CD14-positive monocyte (primary cell): ENCODE measurements around the gene NEDD1. TPM values are rescaled to one million over a fixed set of nuclear protein-coding genes. Genes with fewer than 3 reads are reported as not detected.

Source experiments
- DNase-seq, 3 donors: peaks; one replicate each; pipeline ENCODE4 v3.0.0-alpha.2; 2011 to 2022
- H2AFZ ChIP-seq: 2 replicates; pipeline ENCODE4 v1.6.0; 2012; ENCODE audit warnings: mild to moderate bottlenecking, low read depth, low read length, inconsistent platforms; ENCODE audit not compliant: insufficient read depth, poor library complexity, severe bottlenecking
- H3K27ac ChIP-seq, 2 donors: 1 replicate in 1 of 2; 2 replicates in 1 of 2; pipeline ENCODE4 v1.5.1; 2012 to 2013; ENCODE audit warnings: low read length in 2 of 2, control low read depth in 1 of 2, inconsistent platforms in 1 of 2, low read depth in 1 of 2, mild to moderate bottlenecking in 1 of 2
- H3K27me3 ChIP-seq, 2 donors: one replicate each; pipeline versions ENCODE4 v1.6.0 to v1.6.1; 2011 to 2013; ENCODE audit warnings: low read length in 2 of 2; ENCODE audit not compliant: control insufficient read depth in 2 of 2, insufficient read depth in 2 of 2
- H3K36me3 ChIP-seq, 2 donors: replicated peaks in 1 of 2; 1 replicate in 1 of 2; 2 replicates in 1 of 2; pipeline versions ENCODE4 v1.5.1 to v1.6.1; 2012 to 2013; ENCODE audit warnings: low read length in 2 of 2, control low read depth in 1 of 2, inconsistent platforms in 1 of 2, mild to moderate bottlenecking in 1 of 2; ENCODE audit not compliant: insufficient read depth in 2 of 2, control insufficient read depth in 1 of 2
- H3K4me1 ChIP-seq, 2 donors: 1 replicate in 1 of 2; 2 replicates in 1 of 2; pipeline versions ENCODE4 v1.5.1 to v1.6.1; 2012 to 2013; ENCODE audit warnings: low read length in 2 of 2, control low read depth in 1 of 2, inconsistent platforms in 1 of 2, mild to moderate bottlenecking in 1 of 2, moderate library complexity in 1 of 2; ENCODE audit not compliant: insufficient read depth in 2 of 2, control insufficient read depth in 1 of 2
- H3K4me2 ChIP-seq: replicated peaks from 2 replicates; pipeline ENCODE3; 2012; ENCODE audit warnings: low read length, moderate library complexity, mild to moderate bottlenecking; ENCODE audit not compliant: poor library complexity, severe bottlenecking; ENCODE audit errors: extremely low read depth
- H3K4me3 ChIP-seq, 3 experiments: fragments of 200-600 bp in 1 of 3; sonication (generic) in 1 of 3; replicated peaks in 1 of 3; 1 replicate in 2 of 3; 2 replicates in 1 of 3; pipeline ENCODE4 v1.5.1; 2011 to 2013; ENCODE audit warnings: low read length in 3 of 3, mild to moderate bottlenecking in 3 of 3, control low read depth in 2 of 3, low read depth in 2 of 3, inconsistent platforms in 1 of 3, moderate library complexity in 1 of 3
- H3K79me2 ChIP-seq: 2 replicates; pipeline ENCODE4 v1.6.0; 2012; ENCODE audit warnings: mild to moderate bottlenecking, control low read depth, inconsistent platforms, low read length, moderate library complexity; ENCODE audit not compliant: insufficient read depth
- H3K9ac ChIP-seq: 2 replicates; pipeline ENCODE4 v1.6.0; 2017; ENCODE audit warnings: low read length, mild to moderate bottlenecking; ENCODE audit not compliant: insufficient read depth, poor library complexity, severe bottlenecking
- H3K9me3 ChIP-seq, 2 donors: replicated peaks in 1 of 2; 1 replicate in 1 of 2; 2 replicates in 1 of 2; pipeline versions ENCODE4 v1.5.1 to v1.6.1; 2012 to 2013; ENCODE audit warnings: low read length in 2 of 2, control low read depth in 1 of 2; ENCODE audit not compliant: control insufficient read depth in 1 of 2, insufficient read depth in 1 of 2
- H4K20me1 ChIP-seq: 2 replicates; pipeline ENCODE4 v1.6.0; 2012; ENCODE audit warnings: mild to moderate bottlenecking, low read length, control low read depth, moderate library complexity; ENCODE audit not compliant: insufficient read depth
- H3K27ac Mint-ChIP-seq, 7 donors: one replicate each; pipeline ENCODE4 v1.8.0; 2020; ENCODE audit warnings: mild to moderate bottlenecking in 7 of 7, mixed read lengths in 7 of 7, moderate library complexity in 6 of 7, inconsistent platforms in 2 of 7
- H3K27me3 Mint-ChIP-seq, 3 donors: one replicate each; pipeline ENCODE4 v1.8.0; 2021 to 2022; ENCODE audit warnings: low read depth in 3 of 3, mild to moderate bottlenecking in 3 of 3, mixed read lengths in 3 of 3, moderate library complexity in 3 of 3, inconsistent platforms in 1 of 3
- H3K36me3 Mint-ChIP-seq, 2 donors: one replicate each; pipeline ENCODE4 v1.8.0; 2020; ENCODE audit warnings: mixed read lengths in 2 of 2, inconsistent platforms in 1 of 2, mild to moderate bottlenecking in 1 of 2
- H3K4me1 Mint-ChIP-seq: one replicate; pipeline ENCODE4 v1.8.0; 2020; ENCODE audit warnings: mild to moderate bottlenecking, mixed read lengths
- H3K4me3 Mint-ChIP-seq, 2 donors: one replicate each; pipeline ENCODE4 v1.8.0; 2020; ENCODE audit warnings: mild to moderate bottlenecking in 2 of 2, mixed read lengths in 2 of 2, moderate library complexity in 1 of 2
- H3K9me3 Mint-ChIP-seq, 7 donors: one replicate each; pipeline ENCODE4 v1.8.0; 2020 to 2022; ENCODE audit warnings: mixed read lengths in 7 of 7, mild to moderate bottlenecking in 6 of 7, moderate library complexity in 6 of 7, inconsistent platforms in 2 of 7
- CTCF ChIP-seq: fragments of 200-600 bp; IDR thresholded peaks from one replicate; pipeline ENCODE4 v1.8.0; 2022; ENCODE audit warnings: antibody characterized with exemption, mild to moderate bottlenecking
- WGBS: methylation state at CpG from one replicate; pipeline ENCODE4 v1.1.5; 2013; ENCODE audit warnings: missing lambda C conversion rate; ENCODE audit not compliant: insufficient coverage; 5-methylcytosine and 5-hydroxymethylcytosine counted together
- intact Hi-C, 2 donors: fragments of 100-400 bp; cut with micrococcal nuclease; formaldehyde crosslinking; loops; one replicate each; pipeline versions ENCODE4 v1.15.0 to v1.15.1; 2023
- polyA plus RNA-seq, 3 donors: library from polyadenylated mRNA; depleted of rRNA in 1 of 3; unstranded in 2 of 3; stranded (reverse) in 1 of 3; fragments of 300-500 nt in 2 of 3; fragments of >200 nt in 1 of 3; fragmentation: Illumina TruSeq in 2 of 3; gene quantifications; 1 replicate in 2 of 3; 2 replicates in 1 of 3; pipeline ENCODE4 v1.2.3, GENCODE V29; 2012 to 2021

Gene NEDD1
- polyA plus RNA-seq, 3 donors: 5.5 to 18.6 (median 5.8) TPM

GRCh38 chr12:96890331-96890730 lies 16.7 kb upstream of the NEDD1 start:
- no peak overlapping the region for H2AFZ ChIP-seq
- Mint-ChIP-seq H3K36me3 (no peaks in the 10 kb centered on the region), H3K4me3 (no peak overlapping the region), H3K27me3 (peaks cover 2 to 11% (median 6%) of the 10 kb centered on the region in 3 donors), H3K27ac (no peak overlapping the region), H3K9me3 (peaks cover 0 to 8% (median 2%) of the 10 kb centered on the region in 7 donors), H3K4me1 (no peaks in the 10 kb centered on the region)
- peaks cover 2 to 6% of the 10 kb centered on the region in 2 donors for H3K27me3 ChIP-seq
- H3K9ac ChIP-seq: no peak overlapping the region
- TF ChIP-seq CTCF: no peak
- no CpG with 5 or more reads among the region's 2 CpGs for WGBS
- intact Hi-C loops: no loop called here
- no peak overlapping the region for H3K4me2 ChIP-seq
- H3K4me3 ChIP-seq: no peak overlapping the region
- H3K9me3 ChIP-seq: peaks cover 0 to 3% of the 10 kb centered on the region in 2 donors
- H4K20me1 ChIP-seq: no peaks in the 10 kb centered on the region
- no peaks in the 10 kb centered on the region for H3K4me1 ChIP-seq
- no peaks in the 10 kb centered on the region for H3K79me2 ChIP-seq
- H3K36me3 ChIP-seq: no peaks in the 10 kb centered on the region
- no peak overlapping the region for H3K27ac ChIP-seq
- DNase-seq: no peak

GRCh38 chr12:96892104-96892503 lies 15.0 kb upstream of the NEDD1 start:
- TF ChIP-seq CTCF: no peak
- Mint-ChIP-seq H3K9me3 (peaks cover 0 to 8% (median 2%) of the 10 kb centered on the region in 7 donors), H3K27ac (no peak overlapping the region), H3K4me3 (no peak overlapping the region), H3K27me3 (peaks cover 2 to 11% (median 6%) of the 10 kb centered on the region in 3 donors), H3K36me3 (no peaks in the 10 kb centered on the region), H3K4me1 (no peaks in the 10 kb centered on the region)
- H3K79me2 ChIP-seq: no peaks in the 10 kb centered on the region
- H2AFZ ChIP-seq: no peak overlapping the region
- H3K4me3 ChIP-seq: no peak overlapping the region
- H3K4me1 ChIP-seq: no peaks in the 10 kb centered on the region
- no peak for DNase-seq
- H3K9ac ChIP-seq: no peak overlapping the region
- no peak overlapping the region for H3K27ac ChIP-seq
- peaks cover 2 to 6% of the 10 kb centered on the region in 2 donors for H3K27me3 ChIP-seq
- peaks cover 0 to 3% of the 10 kb centered on the region in 2 donors for H3K9me3 ChIP-seq
- no peaks in the 10 kb centered on the region for H3K36me3 ChIP-seq
- H4K20me1 ChIP-seq: no peaks in the 10 kb centered on the region
- no peak overlapping the region for H3K4me2 ChIP-seq
- no CpG with 5 or more reads among the region's 3 CpGs for WGBS
- intact Hi-C loops: no loop called here
